A549 (cell line): ENCODE data around the gene SCNN1B.

Experiments used
- CTCF ChIP-seq: fragments of >200 bp; sonication (Bioruptor Twin); formaldehyde crosslinking; IDR thresholded peaks from 3 replicates; pipeline ENCODE4 v1.5.1; 2016
- E2F6 ChIP-seq: IDR thresholded peaks from 2 replicates; pipeline ENCODE4 v1.6.1; 2012; ENCODE audit warnings: low read depth, borderline replicate concordance
- ELK1 ChIP-seq: fragments of 150-350 bp; IDR thresholded peaks from 2 replicates; pipeline ENCODE4 v1.6.1; 2014; ENCODE audit warnings: low read depth, mild to moderate bottlenecking, low read length
- EP300 ChIP-seq, 2 experiments: fragments of >200 bp; sonication (Bioruptor Twin); formaldehyde crosslinking; IDR thresholded peaks; 2 replicates in 1 of 2; 3 replicates in 1 of 2; pipeline ENCODE4 v1.6.1; 2016 to 2017
- KDM5A ChIP-seq: fragments of 200-600 bp; sonication (generic); IDR thresholded peaks from 2 replicates; pipeline ENCODE4 v1.6.1; 2016; ENCODE audit warnings: antibody characterized with exemption, mild to moderate bottlenecking
- PBX3 ChIP-seq: IDR thresholded peaks from 2 replicates; pipeline ENCODE4 v1.6.1; 2012
- POLR2A ChIP-seq: IDR thresholded peaks from 2 replicates; pipeline ENCODE4 v1.6.1; 2012; ENCODE audit warnings: mild to moderate bottlenecking, low read length
- RFX5 ChIP-seq: fragments of 450-650 bp; IDR thresholded peaks from 2 replicates; pipeline ENCODE4 v1.7.1; 2014; ENCODE audit warnings: antibody characterized with exemption, mild to moderate bottlenecking, moderate library complexity
- TP53 ChIP-seq: fragments of 250-450 bp; sonication (Bioruptor Pico); IDR thresholded peaks from 2 replicates; pipeline ENCODE4 v1.5.0; 2021; ENCODE audit warnings: mild to moderate bottlenecking, moderate library complexity

GRCh38 chr16:23255000-23255399, 47.1 kb upstream of the SCNN1B start:
- TF ChIP-seq ELK1: no peak
- TF ChIP-seq TP53: no peak
- no peak for TF ChIP-seq CTCF
- TF ChIP-seq PBX3: no peak
- no peak for TF ChIP-seq POLR2A
- no peak for TF ChIP-seq EP300 (IDR thresholded peaks at IDR 0.05)
- TF ChIP-seq E2F6: no peak
- TF ChIP-seq KDM5A: no peak
- no peak for TF ChIP-seq RFX5
